Astrocyte of the spinal cord (primary cell): ENCODE measurements around the gene FRAS1.

Source experiments
- DNase-seq: peaks from one replicate; pipeline ENCODE4 v3.0.0; 2011; ENCODE audit warnings: low read depth, low spot score
- H3K4me3 ChIP-seq: 2 replicates; pipeline ENCODE4 v1.5.1; 2011; ENCODE audit warnings: low read depth, mild to moderate bottlenecking, low read length, moderate library complexity
- CTCF ChIP-seq: IDR thresholded peaks from 2 replicates; pipeline ENCODE4 v1.5.1; 2012; ENCODE audit warnings: low read depth, mild to moderate bottlenecking, low read length, inconsistent platforms
- in situ Hi-C: cut with HindIII; loops from 2 replicates; pipeline ENCODE4 v1.10.0; 2017; ENCODE audit warnings: low sequenced_read_pairs

FRAS1 gene

GRCh38 chr4:78568640-78569305 lies 511.6 kb downstream of the FRAS1 start:
- in situ Hi-C loops = no loop called here
- peak; percentile 33 for DNase-seq
- no peak overlapping the region for H3K4me3 ChIP-seq
- TF ChIP-seq CTCF = no peak

- peak; percentile 85 for DNase-seq
- TF ChIP-seq CTCF = no peak
- in situ Hi-C loops = no loop called here
Measured at GRCh38 chr4:78569306-78569821, 512.2 kb downstream of the FRAS1 start.

GRCh38 chr4:78570117-78570516 lies 513.0 kb downstream of the FRAS1 start:
- no peak overlapping the region for H3K4me3 ChIP-seq
- TF ChIP-seq CTCF = no peak
- no peak for DNase-seq
- in situ Hi-C loops = no loop called here

More at GRCh38 chr4:78569306-78569821, 512.2 kb downstream of the FRAS1 start:
- H3K4me3 ChIP-seq = no peak overlapping the region

GRCh38 chr4:78571804-78572203 lies 514.7 kb downstream of the FRAS1 start:
- DNase-seq = no peak
- in situ Hi-C loops = no loop called here
- no peak overlapping the region for H3K4me3 ChIP-seq
- TF ChIP-seq CTCF = no peak

GRCh38 chr4:78578674-78579425 lies 521.7 kb downstream of the FRAS1 start:
- no peak overlapping the region for H3K4me3 ChIP-seq
- no peak for TF ChIP-seq CTCF
- no peak for DNase-seq
- in situ Hi-C loops = no loop called here

GRCh38 chr4:78581618-78582017 lies 524.5 kb downstream of the FRAS1 start:
- TF ChIP-seq CTCF = no peak
- in situ Hi-C loops = no loop called here
- no peak for DNase-seq
- no peak overlapping the region for H3K4me3 ChIP-seq
